Raji (cell line): ENCODE measurements around the gene TMED1.
A peak's percentile ranks its signal among the peaks of the same experiment; 100 is the strongest.

Source experiments
- POLR2A ChIP-seq: IDR thresholded peaks from 2 replicates; pipeline ENCODE4 v1.6.1; 2011; ENCODE audit warnings: low read depth, low read length, control low read depth; ENCODE audit not compliant: insufficient read depth

TMED1 gene

GRCh38 chr19:10868872-10869547, 33.0 kb upstream of the TMED1 start:
- 0 out of 2 replicates have a peak, but pooled peaks have one; percentile 3 for TF ChIP-seq POLR2A

- TF ChIP-seq POLR2A: no peak
These were observed 30.5 kb upstream of the TMED1 start for GRCh38 chr19:10866495-10866894.

- TF ChIP-seq POLR2A: peak; percentile 37; the same call in 1 of the 2 replicates
These were observed 28.5 kb upstream of the TMED1 start for GRCh38 chr19:10864538-10864899.

- no peak for TF ChIP-seq POLR2A
These were observed 27.2 kb upstream of the TMED1 start for GRCh38 chr19:10863107-10863717.

DNA sequence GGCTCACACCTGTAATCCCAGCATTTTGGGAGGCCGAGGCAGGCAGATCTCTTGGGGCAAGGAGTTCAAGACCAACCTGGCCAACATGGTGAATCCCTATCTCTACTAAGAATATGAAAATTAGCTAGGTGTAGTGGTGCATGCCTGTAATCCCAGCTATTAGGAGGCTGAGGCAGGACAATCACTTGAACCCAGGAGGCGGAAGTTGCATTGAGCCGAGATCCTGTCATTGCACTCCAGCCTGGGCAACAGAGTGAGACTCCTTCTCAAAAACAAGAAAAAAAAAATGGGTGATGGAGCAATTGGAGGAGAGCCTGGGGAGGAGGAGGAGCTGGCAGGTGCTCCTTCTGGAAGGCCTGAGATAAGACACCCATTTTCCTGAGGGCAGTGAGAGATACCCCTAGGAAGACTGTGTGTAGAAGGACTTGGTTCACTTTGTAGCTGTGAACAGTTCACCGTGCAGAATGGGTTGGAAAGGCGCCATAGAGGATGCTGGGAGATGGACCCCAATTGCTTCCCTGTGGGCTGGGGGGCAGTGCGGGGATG, 26.6 kb upstream of the TMED1 start:
- TF ChIP-seq POLR2A: no peak

DNA sequence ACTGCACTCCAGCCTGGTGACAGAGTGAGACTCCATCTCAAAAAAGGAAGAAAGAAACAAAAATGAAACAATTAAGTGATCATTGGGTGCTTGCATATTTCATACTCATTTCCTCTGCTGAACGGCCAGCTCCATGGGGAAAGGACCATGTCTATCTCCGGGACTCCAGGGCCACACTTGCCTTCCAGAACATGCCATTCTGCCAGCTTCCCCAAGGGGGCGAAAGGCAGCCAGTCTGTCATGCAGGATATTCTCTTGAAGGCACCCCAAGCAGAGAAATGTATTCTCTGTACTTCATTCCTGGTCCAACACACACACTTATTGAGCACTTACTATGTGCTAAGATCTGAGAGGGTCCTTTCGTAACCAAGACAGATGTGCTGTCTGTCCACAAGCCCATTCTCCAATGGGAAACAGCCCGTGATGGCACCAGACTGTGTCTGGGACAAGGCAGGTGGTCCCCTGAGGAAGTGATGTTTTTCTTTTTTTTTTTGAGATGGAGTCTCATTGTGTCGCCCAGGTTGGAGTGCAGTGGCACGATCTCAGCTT, 25.2 kb upstream of the TMED1 start:
- no peak for TF ChIP-seq POLR2A

GRCh38 chr19:10858204-10858828, 22.3 kb upstream of the TMED1 start:
- no peak for TF ChIP-seq POLR2A

- TF ChIP-seq POLR2A: no peak
These were observed 20.0 kb upstream of the TMED1 start for GRCh38 chr19:10855879-10856522.

DNA sequence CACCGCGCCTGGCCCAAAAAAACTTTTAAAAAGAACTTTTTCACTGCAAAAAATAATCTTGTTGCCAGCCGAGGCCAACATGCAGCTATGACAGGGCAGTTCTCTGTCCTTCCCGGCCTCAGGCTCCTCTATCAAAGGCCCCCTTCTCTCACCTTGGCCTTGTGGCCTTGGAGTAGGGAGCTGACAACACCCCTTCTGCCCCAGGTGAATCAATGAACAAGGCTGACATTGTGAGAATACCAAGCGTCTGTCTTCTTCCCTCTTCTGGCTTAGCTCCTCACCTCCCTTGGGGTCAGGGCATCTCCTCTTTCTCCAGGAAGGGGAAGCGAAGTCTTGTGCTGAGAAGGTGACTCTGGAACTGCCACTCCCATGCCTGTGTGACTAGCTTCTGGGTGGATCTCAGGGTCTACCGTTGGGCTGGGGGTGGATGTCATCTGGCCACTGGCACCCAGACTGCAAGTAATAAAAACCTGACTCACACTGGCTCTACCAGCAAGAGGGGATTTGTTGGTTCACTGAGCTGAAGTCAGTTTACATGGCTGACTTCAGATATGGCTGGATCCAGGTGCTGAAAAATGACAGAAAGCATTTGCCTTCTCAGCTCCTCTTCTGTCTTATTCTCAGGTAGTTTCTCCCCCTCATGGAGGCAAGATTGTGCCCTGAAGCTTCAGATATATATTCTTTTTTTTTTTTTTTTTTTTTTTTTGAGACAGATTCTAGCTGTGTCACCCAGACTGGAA, 18.5 kb upstream of the TMED1 start:
- no peak for TF ChIP-seq POLR2A

DNA sequence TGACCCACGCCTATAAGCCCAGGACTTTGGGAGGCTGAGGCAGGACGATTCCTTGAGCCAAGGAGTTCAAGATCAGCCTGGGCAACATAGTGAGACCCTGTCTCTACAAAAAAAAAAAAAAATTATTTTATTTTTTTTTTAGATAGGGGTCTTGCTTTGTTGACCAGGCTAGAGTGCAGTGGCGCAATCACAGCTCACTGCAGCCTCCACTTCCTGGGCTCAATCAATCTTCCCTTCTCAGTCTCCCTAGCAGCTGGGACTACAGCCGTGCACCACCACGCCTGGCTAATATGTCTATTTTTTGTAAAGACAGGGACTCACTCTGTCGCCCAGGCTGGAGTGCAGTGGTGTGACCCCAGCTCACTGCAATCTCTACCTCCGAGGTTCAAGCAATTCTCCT, 16.9 kb upstream of the TMED1 start:
- TF ChIP-seq POLR2A: no peak

DNA sequence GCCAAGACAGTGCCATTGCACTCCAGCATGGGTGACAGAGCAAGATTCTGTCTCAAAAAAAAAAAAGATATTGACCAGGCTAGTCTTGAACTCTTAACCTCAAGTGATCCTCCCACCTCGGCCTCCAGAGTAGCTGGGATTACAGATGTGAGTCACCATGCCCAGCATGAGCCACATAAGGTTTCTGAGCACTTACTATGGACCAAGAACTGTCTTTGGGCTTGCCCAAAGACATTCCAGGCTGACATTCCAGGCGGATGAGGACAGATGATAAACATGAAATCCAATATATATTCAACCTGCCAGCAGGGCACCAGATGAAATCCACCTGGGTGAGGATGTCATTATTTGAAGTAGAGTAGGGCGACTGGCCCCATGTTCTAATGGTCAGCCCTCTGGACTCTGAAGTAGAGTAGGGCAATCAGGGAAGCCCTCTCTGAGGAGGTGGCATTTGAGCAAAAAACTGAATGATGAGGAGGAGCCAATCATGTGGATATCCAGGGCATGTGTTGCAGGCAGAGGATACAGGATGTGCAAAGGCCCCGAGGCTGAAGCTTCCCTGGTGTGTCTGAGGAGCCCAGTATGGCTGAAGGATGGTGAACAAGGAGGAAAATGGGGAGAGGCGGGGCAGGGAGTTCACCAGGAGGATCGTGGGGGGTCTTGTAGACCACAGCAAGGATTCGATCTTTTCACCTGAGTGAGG, 16.2 kb upstream of the TMED1 start:
- no peak for TF ChIP-seq POLR2A

DNA sequence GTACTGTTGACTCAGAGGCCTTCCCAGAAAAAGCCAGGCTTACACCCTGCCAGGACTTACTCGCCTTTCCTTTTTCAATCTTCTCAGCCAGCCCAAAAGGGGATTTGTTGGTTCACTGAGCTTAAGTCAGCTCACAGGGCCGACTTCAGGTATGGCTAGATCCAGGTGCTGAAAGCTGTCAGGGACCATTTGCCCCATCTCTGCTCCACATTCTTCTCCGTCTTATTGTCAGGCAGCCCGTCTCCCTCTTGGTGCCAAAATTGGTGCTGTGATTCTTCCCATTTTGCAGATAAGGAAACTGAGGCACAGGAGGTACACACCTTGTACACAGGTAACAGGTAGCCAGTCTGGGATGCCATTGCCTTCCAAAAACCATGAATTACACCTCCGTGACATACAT, 14.6 kb upstream of the TMED1 start:
- TF ChIP-seq POLR2A: no peak

- TF ChIP-seq POLR2A: no peak
These were observed 12.3 kb upstream of the TMED1 start, which contains the start of gene C19orf38 for GRCh38 chr19:10848230-10848856. Gene C19orf38, plus strand, starts transcription at chr19:10848415. Its CDS starts 94 bp downstream, at chr19:10848509.
